ENCODE measurements around the gene DAGLB. TPM values are rescaled to one million over a fixed set of nuclear protein-coding genes. Genes with fewer than 3 reads are reported as not detected.
A peak's percentile ranks its signal among the peaks of the same experiment; 100 is the strongest.
"Not testable (repeated sequence)": the region's sequence is repeated elsewhere in the genome, so short reads cannot be mapped to it uniquely, and the experiment has no call there.

The DAGLB gene
- total and polyA plus RNA-seq, 4 donors = 3.6 to 19.7 (median 16.7) TPM

DNA sequence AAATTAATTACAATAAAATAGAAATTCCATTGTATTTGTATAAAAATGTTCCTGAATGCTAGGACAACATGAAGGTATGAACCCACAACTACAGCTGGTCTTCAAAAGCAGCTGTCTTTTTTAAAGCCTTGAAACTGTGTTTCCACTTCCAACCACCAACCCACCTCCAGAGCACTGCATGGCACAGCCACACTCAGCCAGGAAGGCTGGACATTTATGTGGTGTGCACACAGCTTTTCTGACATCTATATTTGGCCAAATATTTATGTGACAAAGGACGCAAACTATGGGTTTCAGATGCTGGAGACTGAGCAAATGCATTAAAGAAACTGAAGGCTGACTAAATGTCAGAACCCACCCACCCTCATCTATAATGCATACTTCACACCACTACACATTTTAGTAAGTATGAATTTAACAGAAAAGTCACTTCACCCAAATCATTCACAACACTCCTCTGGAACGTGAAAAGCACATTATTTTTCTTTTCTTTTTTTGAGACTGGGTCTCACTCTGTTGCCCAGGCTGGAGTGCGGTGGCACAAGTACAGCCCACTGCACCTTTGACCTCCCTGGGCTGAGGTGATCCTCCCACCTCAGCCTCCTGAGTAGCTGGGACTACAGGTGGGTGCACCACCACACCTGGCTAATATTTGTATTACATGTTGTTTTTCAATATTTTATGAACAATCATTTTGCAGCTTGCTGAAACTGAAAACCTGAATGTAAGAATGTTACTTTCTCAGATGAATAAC lies 27.9 kb upstream of the DAGLB start:
- no peaks in the 10 kb centered on the region for H3K4me1 ChIP-seq (ENCODE audit: control insufficient read depth in 1 of 2, insufficient read depth in 2 of 2, low read length in 2 of 2)
- WGBS, 2 donors = 16 to 35% methylated on average over 3 of the region's 3 CpGs

DNA sequence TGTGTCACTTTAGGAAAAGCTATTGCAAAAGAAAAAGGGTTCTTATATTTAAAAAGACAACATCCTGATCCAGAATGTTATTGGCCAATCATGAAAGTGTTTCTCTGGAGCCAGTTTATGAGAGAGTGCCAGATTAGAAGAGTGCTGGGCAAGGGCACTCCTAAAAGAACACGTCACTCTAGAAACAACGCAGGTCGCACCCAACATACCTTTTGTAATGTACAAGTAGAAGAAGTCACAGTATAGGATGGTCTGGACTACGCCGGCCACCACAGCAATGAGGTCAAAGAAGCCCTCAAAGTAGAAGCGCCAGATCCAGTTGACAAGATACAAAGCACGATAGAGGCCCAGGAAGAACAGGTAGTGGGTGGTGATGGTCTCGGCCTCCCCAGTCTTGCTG lies 18.1 kb upstream of the DAGLB start:
- WGBS, 2 donors = 92 to 93% methylated on average over 8 of the region's 8 CpGs
- no peak for ATAC-seq (ENCODE audit: low FRiP score)

More for the DNA sequence above, 27.9 kb upstream of the DAGLB start:
- no peaks in the 10 kb centered on the region for H3K27me3 ChIP-seq (ENCODE audit: control insufficient read depth in 1 of 2, insufficient read depth in 2 of 2, low read length in 1 of 2)
- no peak overlapping the region for H3K4me3 ChIP-seq (ENCODE audit: low read length in 2 of 2)
- peaks cover 0 to 3% of the 10 kb centered on the region in 2 donors for H3K36me3 ChIP-seq (ENCODE audit: control insufficient read depth in 1 of 2, insufficient read depth in 2 of 2, low read length in 1 of 2)
- no peaks in the 10 kb centered on the region for H3K9me3 ChIP-seq (ENCODE audit: control insufficient read depth, low read length)
- ATAC-seq (ENCODE audit: low FRiP score) (no peak), DNase-seq (no peak)
- no peak overlapping the region for H3K27ac ChIP-seq (ENCODE audit: low read depth in 1 of 2, low read length in 2 of 2)
- intact Hi-C loops (cut with DNase I) = no loop called here

DNA sequence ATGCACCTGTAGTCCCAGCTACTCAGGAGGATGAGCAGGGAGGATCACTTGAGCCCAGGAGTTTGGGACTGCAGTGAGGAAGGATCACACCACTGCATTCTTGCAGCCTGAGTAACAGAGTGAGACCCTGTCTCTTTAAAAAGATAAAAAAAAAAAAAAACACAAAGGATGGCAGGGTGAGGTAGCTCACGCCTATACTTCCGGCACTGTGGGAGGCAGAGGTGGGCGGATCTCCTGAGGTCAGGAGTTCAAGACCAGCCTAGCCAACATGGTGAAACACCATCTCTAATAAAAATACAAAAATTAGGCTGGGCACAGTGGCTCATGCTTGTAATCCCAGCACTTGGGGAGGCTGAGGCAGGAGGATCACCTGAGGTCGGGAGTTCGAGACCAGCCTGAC lies 15.9 kb upstream of the DAGLB start:
- ATAC-seq (ENCODE audit: low FRiP score) = not testable (repeated sequence)

More for the DNA sequence above, 18.1 kb upstream of the DAGLB start:
- H3K4me3 ChIP-seq (ENCODE audit: low read length in 2 of 2) = no peak overlapping the region
- DNase-seq = no peak
- peaks cover 7 to 8% of the 10 kb centered on the region in 2 donors for H3K36me3 ChIP-seq (ENCODE audit: control insufficient read depth in 1 of 2, insufficient read depth in 2 of 2, low read length in 1 of 2)
- H3K27me3 ChIP-seq (ENCODE audit: control insufficient read depth in 1 of 2, insufficient read depth in 2 of 2, low read length in 1 of 2) = no peaks in the 10 kb centered on the region
- intact Hi-C loops (cut with DNase I) = no loop called here
- H3K9me3 ChIP-seq (ENCODE audit: control insufficient read depth, low read length) = no peaks in the 10 kb centered on the region
- H3K27ac ChIP-seq (ENCODE audit: low read depth in 1 of 2, low read length in 2 of 2) = no peak overlapping the region
- no peaks in the 10 kb centered on the region for H3K4me1 ChIP-seq (ENCODE audit: control insufficient read depth in 1 of 2, insufficient read depth in 2 of 2, low read length in 2 of 2)

DNA sequence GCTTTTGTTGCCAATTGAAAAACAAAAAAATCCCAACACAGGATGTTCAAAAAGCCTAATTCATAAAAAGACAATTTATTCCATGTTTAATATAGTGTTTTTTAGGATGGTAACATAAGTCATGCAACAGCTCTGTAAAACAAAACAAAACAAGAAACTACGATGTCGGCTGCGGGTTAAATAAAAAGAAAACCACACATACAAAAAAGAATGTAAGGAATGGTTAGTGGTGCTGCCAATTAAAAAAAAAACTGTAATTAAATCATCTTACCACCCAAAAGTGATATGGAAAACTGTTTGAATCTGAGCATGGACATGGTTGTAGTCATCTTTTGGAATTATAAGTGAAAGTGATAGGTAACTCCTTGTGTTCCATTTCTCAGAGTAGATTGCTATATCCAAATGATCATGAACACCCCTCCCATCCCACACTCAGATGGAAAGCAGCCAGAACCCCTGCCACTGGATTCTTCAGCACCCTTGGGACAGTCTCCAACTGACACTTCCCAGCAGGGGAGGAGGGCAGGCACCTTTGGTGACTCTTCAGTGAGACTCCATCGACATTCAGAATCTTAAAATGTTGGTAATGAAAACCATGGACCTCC lies 14.3 kb upstream of the DAGLB start:
- Histone ChIP-seq H3K9me3 (ENCODE audit: control insufficient read depth, low read length) (no peaks in the 10 kb centered on the region), H3K4me1 (ENCODE audit: control insufficient read depth in 1 of 2, insufficient read depth in 2 of 2, low read length in 2 of 2) (no peaks in the 10 kb centered on the region), H3K36me3 (ENCODE audit: control insufficient read depth in 1 of 2, insufficient read depth in 2 of 2, low read length in 1 of 2) (peaks cover 5 to 7% of the 10 kb centered on the region in 2 donors), H3K27me3 (ENCODE audit: control insufficient read depth in 1 of 2, insufficient read depth in 2 of 2, low read length in 1 of 2) (no peaks in the 10 kb centered on the region), H3K4me3 (ENCODE audit: low read length in 2 of 2) (no peak overlapping the region), H3K27ac (ENCODE audit: low read depth in 1 of 2, low read length in 2 of 2) (no peak overlapping the region)
- WGBS, 2 donors = 27 to 28% methylated on average over 4 of the region's 4 CpGs
- ATAC-seq (ENCODE audit: low FRiP score) = no peak
- intact Hi-C loops (cut with DNase I) = no loop called here
- peak; percentile 19 to 28 for DNase-seq

More for the DNA sequence above, 15.9 kb upstream of the DAGLB start:
- H3K9me3 ChIP-seq (ENCODE audit: control insufficient read depth, low read length); H3K4me1 ChIP-seq (ENCODE audit: control insufficient read depth in 1 of 2, insufficient read depth in 2 of 2, low read length in 2 of 2); H3K27ac ChIP-seq (ENCODE audit: low read depth in 1 of 2, low read length in 2 of 2); H3K4me3 ChIP-seq (ENCODE audit: low read length in 2 of 2); intact Hi-C loops (cut with DNase I); H3K36me3 ChIP-seq (ENCODE audit: control insufficient read depth in 1 of 2, insufficient read depth in 2 of 2, low read length in 1 of 2); H3K27me3 ChIP-seq (ENCODE audit: control insufficient read depth in 1 of 2, insufficient read depth in 2 of 2, low read length in 1 of 2): not testable (repeated sequence)
- peak in 1 of 2 donors; percentile 27 for DNase-seq
- WGBS, 2 donors = 75 to 76% methylated on average over 5 of the region's 5 CpGs

DNA sequence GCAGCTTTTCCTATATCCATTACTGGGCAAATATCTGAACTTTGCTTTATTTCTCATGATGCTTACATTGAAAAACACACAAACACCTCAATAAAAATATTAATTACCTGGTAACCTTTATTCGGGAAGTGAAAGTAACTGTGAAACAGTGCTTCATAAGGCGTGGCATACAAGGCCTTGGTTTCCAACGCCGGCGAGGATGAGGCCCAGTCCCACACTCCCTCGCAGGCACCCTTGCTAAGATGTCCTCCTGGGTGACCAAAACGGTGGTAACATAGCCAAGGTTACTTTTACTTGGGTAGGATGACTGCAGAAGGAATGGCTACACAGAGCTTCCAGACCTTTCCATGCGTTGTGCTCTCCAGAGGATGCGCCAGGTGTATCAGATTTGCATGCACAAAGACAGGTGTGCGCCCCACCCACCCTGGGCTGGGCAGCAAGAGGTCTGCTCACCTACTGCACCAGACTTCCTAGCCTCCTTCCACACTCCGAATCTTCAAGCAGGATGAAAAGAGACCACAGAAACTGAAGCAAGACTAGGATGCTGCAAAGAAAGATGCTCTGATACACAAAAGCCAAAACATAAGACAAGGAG lies 13.3 kb upstream of the DAGLB start:
- DNase-seq (peak in 1 of 2 donors; percentile 16), ATAC-seq (ENCODE audit: low FRiP score) (no peak)
- no peak overlapping the region for H3K4me3 ChIP-seq (ENCODE audit: low read length in 2 of 2)
- no peaks in the 10 kb centered on the region for H3K4me1 ChIP-seq (ENCODE audit: control insufficient read depth in 1 of 2, insufficient read depth in 2 of 2, low read length in 2 of 2)
- H3K36me3 ChIP-seq (ENCODE audit: control insufficient read depth in 1 of 2, insufficient read depth in 2 of 2, low read length in 1 of 2) = peaks cover 3 to 6% of the 10 kb centered on the region in 2 donors
- no peaks in the 10 kb centered on the region for H3K27me3 ChIP-seq (ENCODE audit: control insufficient read depth in 1 of 2, insufficient read depth in 2 of 2, low read length in 1 of 2)
- WGBS, 2 donors = 86 to 88% methylated on average over 11 of the region's 11 CpGs
- H3K27ac ChIP-seq (ENCODE audit: low read depth in 1 of 2, low read length in 2 of 2) = no peak overlapping the region
- no peaks in the 10 kb centered on the region for H3K9me3 ChIP-seq (ENCODE audit: control insufficient read depth, low read length)
- intact Hi-C loops (cut with DNase I) = no loop called here

DNA sequence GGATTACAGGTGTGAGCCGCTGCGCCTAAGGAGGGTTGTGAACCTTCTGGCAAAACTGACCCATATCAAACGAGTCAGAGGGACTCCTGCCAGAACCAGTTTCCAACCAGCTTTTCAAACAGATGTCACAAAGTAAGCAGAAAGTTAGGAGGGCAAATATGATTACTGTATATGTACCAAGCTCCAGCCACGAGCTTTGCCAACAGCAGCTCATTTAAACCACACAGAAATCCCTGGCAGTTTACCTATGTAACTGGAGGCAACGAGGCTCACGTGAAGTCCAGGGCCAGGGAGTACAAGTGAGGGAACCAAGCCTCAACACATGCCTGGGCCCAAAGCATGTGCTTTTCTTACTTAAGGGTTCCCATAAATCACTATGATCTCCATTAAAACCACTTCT lies 12.5 kb upstream of the DAGLB start:
- Histone ChIP-seq H3K9me3 (ENCODE audit: control insufficient read depth, low read length) (no peaks in the 10 kb centered on the region), H3K4me3 (ENCODE audit: low read length in 2 of 2) (no peak overlapping the region), H3K27ac (ENCODE audit: low read depth in 1 of 2, low read length in 2 of 2) (no peak overlapping the region), H3K4me1 (ENCODE audit: control insufficient read depth in 1 of 2, insufficient read depth in 2 of 2, low read length in 2 of 2) (no peaks in the 10 kb centered on the region), H3K27me3 (ENCODE audit: control insufficient read depth in 1 of 2, insufficient read depth in 2 of 2, low read length in 1 of 2) (no peaks in the 10 kb centered on the region), H3K36me3 (ENCODE audit: control insufficient read depth in 1 of 2, insufficient read depth in 2 of 2, low read length in 1 of 2) (peaks cover 0 to 5% of the 10 kb centered on the region in 2 donors)
- 68 to 70% methylated on average over 6 of the region's 6 CpGs for WGBS, 2 donors
- ATAC-seq (ENCODE audit: low FRiP score) (no peak), DNase-seq (peak; percentile 24 to 25)
- intact Hi-C loops (cut with DNase I) = no loop called here

DNA sequence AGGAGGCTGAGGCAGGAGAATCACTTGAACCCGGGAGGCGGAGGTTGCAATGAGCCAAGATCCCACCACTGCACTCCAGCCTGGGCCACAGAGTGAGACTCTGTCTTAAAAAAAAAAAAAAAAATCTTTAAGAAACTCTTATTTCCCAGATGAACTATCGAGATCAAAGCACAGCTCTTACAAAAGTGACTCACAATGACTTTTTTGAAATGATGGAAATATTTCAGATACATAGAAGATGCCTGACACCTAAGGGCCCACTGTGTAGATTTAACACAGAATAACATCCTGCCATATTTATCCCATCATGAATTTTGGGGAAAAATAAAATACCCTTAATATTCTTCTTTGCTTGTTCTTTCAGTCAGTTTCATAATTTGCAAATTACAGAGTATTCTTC lies 10.9 kb upstream of the DAGLB start:
- H3K27ac ChIP-seq (ENCODE audit: low read depth in 1 of 2, low read length in 2 of 2); H3K9me3 ChIP-seq (ENCODE audit: control insufficient read depth, low read length); H3K4me3 ChIP-seq (ENCODE audit: low read length in 2 of 2); ATAC-seq (ENCODE audit: low FRiP score); intact Hi-C loops (cut with DNase I); H3K36me3 ChIP-seq (ENCODE audit: control insufficient read depth in 1 of 2, insufficient read depth in 2 of 2, low read length in 1 of 2); H3K27me3 ChIP-seq (ENCODE audit: control insufficient read depth in 1 of 2, insufficient read depth in 2 of 2, low read length in 1 of 2); H3K4me1 ChIP-seq (ENCODE audit: control insufficient read depth in 1 of 2, insufficient read depth in 2 of 2, low read length in 2 of 2): not testable (repeated sequence)
- peak in 1 of 2 donors; percentile 14 for DNase-seq
- 88 to 92% methylated on average over 3 of the region's 3 CpGs for whole genome bisulfite sequencing, 2 donors

DNA sequence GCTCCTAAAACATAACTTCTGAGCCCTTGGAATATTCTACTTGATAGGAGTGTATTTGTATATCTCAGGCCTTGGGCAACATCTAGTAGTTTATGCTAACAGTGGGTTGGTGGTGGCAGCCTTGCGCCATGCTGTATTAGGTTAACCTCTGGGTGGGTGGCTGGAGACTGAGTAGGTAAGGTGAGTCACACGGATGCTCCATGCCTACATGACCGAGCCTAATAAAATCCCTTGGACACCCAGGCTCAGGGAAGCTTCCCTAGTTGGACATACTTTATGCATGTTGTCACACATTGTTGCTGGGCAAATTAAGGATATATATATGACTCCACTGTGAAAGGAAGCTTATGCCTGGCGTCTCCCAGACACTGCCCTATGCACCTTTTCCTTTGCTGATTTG lies 6.0 kb upstream of the DAGLB start:
- 58 to 70% methylated on average over 4 of the region's 4 CpGs for WGBS, 2 donors
- Histone ChIP-seq H3K27ac (ENCODE audit: low read depth in 1 of 2, low read length in 2 of 2) (no peak overlapping the region), H3K9me3 (ENCODE audit: control insufficient read depth, low read length) (no peaks in the 10 kb centered on the region), H3K36me3 (ENCODE audit: control insufficient read depth in 1 of 2, insufficient read depth in 2 of 2, low read length in 1 of 2) (no peaks in the 10 kb centered on the region), H3K4me3 (ENCODE audit: low read length in 2 of 2) (no peak overlapping the region), H3K27me3 (ENCODE audit: control insufficient read depth in 1 of 2, insufficient read depth in 2 of 2, low read length in 1 of 2) (no peaks in the 10 kb centered on the region), H3K4me1 (ENCODE audit: control insufficient read depth in 1 of 2, insufficient read depth in 2 of 2, low read length in 2 of 2) (no peaks in the 10 kb centered on the region)
- DNase-seq (no peak), ATAC-seq (ENCODE audit: low FRiP score) (no peak)
- intact Hi-C loops (cut with DNase I) = no loop called here
